Liver (tissue), 3 donors: Measurements from ENCODE around the gene RASGRF1.

ENCODE experiments used
- CTCF ChIP-seq: fragments of 150-350 bp; IDR thresholded peaks from 2 replicates; pipeline ENCODE4 v1.5.1; 2017; ENCODE audit warnings: improper control_type of control experiment, low read depth, low read length; ENCODE audit not compliant: missing input control
- EGR1 ChIP-seq, 2 donors: IDR thresholded peaks; 2 replicates each; pipeline ENCODE4 v1.6.1; 2016 to 2018; ENCODE audit warnings: antibody characterized with exemption in 2 of 2, low read depth in 2 of 2
- FOXA1 ChIP-seq: IDR thresholded peaks from 2 replicates; pipeline ENCODE4 v1.6.1; 2016; ENCODE audit warnings: antibody characterized with exemption
- GABPA ChIP-seq, 2 donors: IDR thresholded peaks in 1 of 2; conservative IDR thresholded peaks in 1 of 2; 2 replicates each; pipeline ENCODE4 v1.6.1; 2016; ENCODE audit warnings: antibody characterized with exemption in 2 of 2, mild to moderate bottlenecking in 1 of 2, moderate library complexity in 1 of 2
- JUND ChIP-seq, 2 donors: IDR thresholded peaks; 2 replicates each; pipeline ENCODE4 v1.6.1; 2016; ENCODE audit warnings: antibody characterized with exemption in 2 of 2
- MAX ChIP-seq: IDR thresholded peaks from 2 replicates; pipeline ENCODE4 v1.6.1; 2016; ENCODE audit warnings: antibody characterized with exemption
- NR2F2 ChIP-seq: IDR thresholded peaks from 2 replicates; pipeline ENCODE4 v1.6.1; 2016; ENCODE audit warnings: antibody characterized with exemption
- RAD21 ChIP-seq, 2 donors: IDR thresholded peaks; 2 replicates each; pipeline ENCODE4 v1.6.1; 2016; ENCODE audit warnings: antibody characterized with exemption in 2 of 2, mild to moderate bottlenecking in 2 of 2
- REST ChIP-seq: IDR thresholded peaks from 2 replicates; pipeline ENCODE4 v1.6.1; 2016; ENCODE audit warnings: antibody characterized with exemption, mild to moderate bottlenecking
- TAF1 ChIP-seq: conservative IDR thresholded peaks from 2 replicates; pipeline ENCODE4 v1.6.1; 2016; ENCODE audit warnings: antibody characterized with exemption, mild to moderate bottlenecking
- ZBTB33 ChIP-seq: IDR thresholded peaks from 2 replicates; pipeline ENCODE4 v1.6.1; 2016; ENCODE audit warnings: antibody characterized with exemption
- donor health status: healthy.
- donor health status: healthy.

GRCh38 chr15:78916088-78916487 is 174.5 kb downstream of the RASGRF1 start:
- TF ChIP-seq REST (no peak), CTCF (no peak), GABPA (IDR thresholded peaks at IDR 0.05 in 1 of 2, conservative IDR thresholded peaks at IDR 0.05 in 1 of 2) (no peak), RAD21 (IDR thresholded peaks at IDR 0.05) (no peak), MAX (no peak), EGR1 (IDR thresholded peaks at IDR 0.05; ENCODE audit: low read depth in 2 of 2) (no peak), FOXA1 (no peak), ZBTB33 (no peak), NR2F2 (no peak), JUND (IDR thresholded peaks at IDR 0.05) (no peak), TAF1 (no peak)
